Stimulated activated naive B cell treated with anti-CD40 and anti-IgM and Interleukin-4, amounts not matched to agents 10 μg/mL and 1 μg/mL and 100 μg/mL, for 72 hours (primary cell): ENCODE results near the gene METTL21A.
"Not testable (repeated sequence)": the region's sequence is repeated elsewhere in the genome, so short reads cannot be mapped to it uniquely, and the experiment has no call there.

Source experiments
- ATAC-seq, 2 donors: fragments of 150-1000 bp; cut with Tn5 transposase; replicated peaks; 2 replicates each; pipeline ENCODE4 v1.10.0; 2021; ENCODE audit warnings: moderate library complexity in 1 of 2
- DNase-seq: peaks from one replicate; pipeline ENCODE4 v3.0.0; 2021
- H3K27ac Mint-ChIP-seq: one replicate; pipeline ENCODE4 v1.8.0; 2022; ENCODE audit warnings: mild to moderate bottlenecking, mixed read lengths
- H3K27me3 Mint-ChIP-seq, 2 donors: one replicate each; pipeline ENCODE4 v1.8.0; 2022; ENCODE audit warnings: mixed read lengths in 2 of 2
- H3K36me3 Mint-ChIP-seq, 2 donors: one replicate each; pipeline ENCODE4 v1.8.0; 2022; ENCODE audit warnings: mixed read lengths in 2 of 2, mild to moderate bottlenecking in 1 of 2
- H3K4me1 Mint-ChIP-seq, 2 donors: one replicate each; pipeline ENCODE4 v1.8.0; 2022; ENCODE audit warnings: mixed read lengths in 2 of 2, mild to moderate bottlenecking in 1 of 2
- H3K4me3 Mint-ChIP-seq, 2 donors: one replicate each; pipeline ENCODE4 v1.8.0; 2022; ENCODE audit warnings: mild to moderate bottlenecking in 2 of 2, mixed read lengths in 2 of 2, moderate library complexity in 1 of 2
- H3K9me3 Mint-ChIP-seq, 2 donors: one replicate each; pipeline ENCODE4 v1.8.0; 2022; ENCODE audit warnings: mixed read lengths in 2 of 2, mild to moderate bottlenecking in 1 of 2

The METTL21A gene

GRCh38 chr2:207639288-207639687, 14.1 kb upstream of the METTL21A start:
- H3K27me3 Mint-ChIP-seq, H3K27ac Mint-ChIP-seq, ATAC-seq, H3K4me3 Mint-ChIP-seq, H3K9me3 Mint-ChIP-seq, DNase-seq, H3K36me3 Mint-ChIP-seq: not testable (repeated sequence)
- H3K4me1 Mint-ChIP-seq = peaks cover 7 to 16% of the 10 kb centered on the region in 2 donors

DNA sequence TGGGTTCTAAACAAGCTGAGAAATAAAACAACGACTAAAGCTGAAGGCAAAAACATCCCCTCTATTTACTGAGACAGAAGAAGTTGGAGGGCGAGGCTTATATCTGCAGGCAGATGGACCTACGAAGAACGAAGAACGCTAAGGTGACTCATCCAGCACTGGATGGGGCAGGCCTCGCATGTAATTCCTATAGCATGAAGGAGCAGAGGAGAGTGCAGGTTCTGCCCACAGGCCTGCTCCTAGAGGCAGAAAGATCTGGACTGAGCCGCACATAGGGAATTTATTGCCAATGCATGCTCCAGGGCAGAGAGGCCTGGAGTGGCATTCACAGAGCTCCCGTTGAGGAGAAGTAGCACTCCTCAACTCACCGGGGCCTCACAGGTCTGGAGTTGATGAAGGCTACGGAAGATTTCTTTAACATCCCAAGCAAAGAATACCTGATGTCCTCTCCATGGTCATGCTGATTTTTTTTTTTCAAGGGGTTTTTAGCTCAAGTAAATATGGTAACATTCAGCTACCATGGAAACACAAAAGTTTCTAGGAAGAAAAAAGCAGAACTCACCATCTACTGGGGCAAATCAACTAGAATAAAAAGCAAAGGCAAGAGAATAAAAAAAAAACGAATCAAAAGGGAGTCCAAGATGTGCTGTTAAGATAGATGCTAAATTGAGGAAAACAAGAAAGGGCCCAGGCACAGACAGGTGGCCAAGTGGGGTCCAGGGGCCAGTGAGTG, 10.4 kb upstream of the METTL21A start:
- Mint-ChIP-seq H3K27me3 (no peaks in the 10 kb centered on the region), H3K4me1 (peaks cover 14 to 38% of the 10 kb centered on the region in 2 donors), H3K9me3 (no peaks in the 10 kb centered on the region), H3K4me3 (no peak overlapping the region), H3K36me3 (no peaks in the 10 kb centered on the region), H3K27ac (peak overlapping the region; percentile 42)
- ATAC-seq (no peak), DNase-seq (no peak)

DNA sequence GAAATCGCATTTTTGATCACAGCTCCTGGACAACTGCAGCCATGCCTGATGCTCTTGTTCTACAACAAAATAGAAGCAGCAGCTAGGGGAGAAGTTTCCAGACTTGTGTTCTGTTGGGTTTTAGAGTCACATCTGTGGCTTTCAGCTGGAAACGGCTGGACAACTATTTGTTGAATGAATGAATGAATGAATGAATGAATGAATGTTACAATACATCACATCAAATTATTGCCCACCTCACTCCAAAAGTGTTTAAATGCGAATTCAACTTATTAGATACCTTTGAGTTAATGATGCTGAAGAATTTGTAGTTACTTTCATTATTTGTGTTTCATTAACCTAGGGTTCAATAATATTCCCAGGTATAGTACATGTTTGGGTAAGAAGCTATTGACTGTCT, 8.5 kb upstream of the METTL21A start:
- no peak for DNase-seq
- Mint-ChIP-seq H3K4me3 (no peak overlapping the region), H3K27me3 (no peaks in the 10 kb centered on the region), H3K27ac (no peak overlapping the region), H3K9me3 (no peaks in the 10 kb centered on the region), H3K4me1 (peaks cover 17 to 53% of the 10 kb centered on the region in 2 donors), H3K36me3 (no peaks in the 10 kb centered on the region)
- no peak for ATAC-seq

GRCh38 chr2:207632575-207633493, 7.6 kb upstream of the METTL21A start:
- peak; percentile 83 to 90 for ATAC-seq

GRCh38 chr2:207630491-207630890, 5.3 kb upstream of the METTL21A start:
- H3K27me3 Mint-ChIP-seq = no peaks in the 10 kb centered on the region
- no peaks in the 10 kb centered on the region for H3K9me3 Mint-ChIP-seq
- no peaks in the 10 kb centered on the region for H3K36me3 Mint-ChIP-seq
- H3K27ac Mint-ChIP-seq = no peak overlapping the region
- no peak overlapping the region for H3K4me3 Mint-ChIP-seq
- DNase-seq = no peak
- H3K4me1 Mint-ChIP-seq = peaks cover 18 to 62% of the 10 kb centered on the region in 2 donors
- ATAC-seq = no peak

More at GRCh38 chr2:207632575-207633493, 7.6 kb upstream of the METTL21A start:
- no peak for DNase-seq
- H3K27me3 Mint-ChIP-seq = no peaks in the 10 kb centered on the region
- H3K36me3 Mint-ChIP-seq = no peaks in the 10 kb centered on the region
- no peak overlapping the region for H3K27ac Mint-ChIP-seq
- peak overlapping the region in 1 of 2 donors; percentile 48 for H3K4me3 Mint-ChIP-seq
- H3K4me1 Mint-ChIP-seq = peaks cover 17 to 54% of the 10 kb centered on the region in 2 donors
- no peaks in the 10 kb centered on the region for H3K9me3 Mint-ChIP-seq

DNA sequence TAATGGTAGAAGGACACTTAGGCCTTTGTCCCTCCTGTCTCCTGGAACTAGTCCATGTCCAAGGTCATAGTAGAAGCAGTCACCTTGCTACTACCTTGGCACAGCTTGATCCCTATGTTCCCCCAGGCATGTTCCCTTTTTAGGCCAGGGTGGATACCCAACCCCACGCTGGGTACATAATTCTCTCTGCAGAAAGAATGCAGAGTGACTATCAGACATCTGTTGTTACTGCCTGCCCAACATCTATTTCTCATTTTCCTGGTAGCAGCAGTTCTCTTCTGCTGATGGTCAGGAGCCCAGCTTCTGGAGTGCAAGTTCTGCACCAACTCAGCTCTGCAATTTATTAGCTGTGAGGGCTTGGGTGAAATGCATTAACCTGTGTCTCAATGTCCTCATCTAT, 4.4 kb upstream of the METTL21A start:
- Mint-ChIP-seq H3K4me1 (peaks cover 16 to 58% of the 10 kb centered on the region in 2 donors), H3K27ac (no peak overlapping the region), H3K9me3 (no peaks in the 10 kb centered on the region), H3K36me3 (no peaks in the 10 kb centered on the region), H3K27me3 (no peaks in the 10 kb centered on the region), H3K4me3 (no peak overlapping the region)
- ATAC-seq (no peak), DNase-seq (no peak)

DNA sequence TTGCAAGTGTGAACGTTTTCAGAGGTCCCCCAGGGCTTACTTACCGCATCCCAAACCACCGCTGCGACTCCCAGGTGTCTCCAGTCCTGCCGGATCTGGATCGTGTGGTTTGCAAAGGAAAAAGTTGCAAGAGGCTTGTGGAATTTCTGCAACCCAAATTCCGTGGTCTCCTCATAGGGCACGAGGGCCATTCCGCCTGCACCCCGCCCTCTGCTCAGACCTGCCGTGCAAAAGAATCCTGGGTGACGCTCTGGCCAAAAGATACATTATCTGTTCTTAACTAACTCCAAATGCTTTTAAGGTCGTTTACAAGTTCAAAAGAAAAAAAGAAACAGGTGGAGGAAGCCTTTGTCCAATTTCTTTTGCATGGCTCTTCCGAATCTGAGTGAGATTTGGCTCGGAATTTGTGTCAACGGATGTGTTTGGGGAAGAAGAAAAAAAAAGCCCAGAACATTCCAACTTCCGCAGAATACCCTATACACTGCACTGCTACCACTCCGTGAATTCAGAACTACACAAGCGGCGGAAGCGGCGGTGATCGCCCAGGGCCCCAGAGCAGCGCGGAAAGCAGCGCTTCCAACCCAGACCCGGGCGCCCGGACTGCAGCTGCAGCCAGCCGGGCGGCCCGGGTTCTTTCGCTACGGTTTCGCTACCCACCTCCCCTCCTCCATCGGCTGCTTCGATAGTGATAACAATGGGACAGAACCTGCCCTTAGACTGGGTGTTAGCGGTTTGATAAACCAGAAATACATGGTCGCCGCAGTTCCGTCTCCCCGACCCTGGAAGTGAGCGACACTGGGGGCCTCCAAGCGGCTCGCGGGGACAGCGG, 795 bp downstream of the METTL21A start:
- Mint-ChIP-seq H3K27ac (peak overlapping the region; percentile 94), H3K4me3 (peak overlapping the region; percentile 93 to 95), H3K4me1 (peaks cover 23 to 69% of the 10 kb centered on the region in 2 donors), H3K36me3 (peaks cover 11 to 29% of the 10 kb centered on the region in 2 donors), H3K9me3 (no peaks in the 10 kb centered on the region), H3K27me3 (no peaks in the 10 kb centered on the region)
- DNase-seq (peak; percentile 52), ATAC-seq (peak; percentile 54 to 55)

- H3K4me3 Mint-ChIP-seq = peak overlapping the region; percentile 15 to 63
- peaks cover 29 to 67% of the 10 kb centered on the region in 2 donors for H3K4me1 Mint-ChIP-seq
- DNase-seq = no peak
- H3K36me3 Mint-ChIP-seq = peaks cover 20 to 46% of the 10 kb centered on the region in 2 donors
- H3K27me3 Mint-ChIP-seq = no peaks in the 10 kb centered on the region
- H3K9me3 Mint-ChIP-seq = no peaks in the 10 kb centered on the region
- H3K27ac Mint-ChIP-seq = peak overlapping the region; percentile 49
- no peak for ATAC-seq
These were observed 3.6 kb downstream of the METTL21A start for GRCh38 chr2:207621501-207622039.

- DNase-seq = no peak
- Mint-ChIP-seq H3K27me3 (no peaks in the 10 kb centered on the region), H3K36me3 (peaks cover 25 to 56% of the 10 kb centered on the region in 2 donors), H3K9me3 (no peaks in the 10 kb centered on the region), H3K4me3 (peak overlapping the region; percentile 48 to 62), H3K4me1 (peaks cover 29 to 62% of the 10 kb centered on the region in 2 donors), H3K27ac (peak overlapping the region; percentile 87)
- ATAC-seq = peak; percentile 56 to 61
These were observed 5.4 kb downstream of the METTL21A start for GRCh38 chr2:207619764-207620203.

DNA sequence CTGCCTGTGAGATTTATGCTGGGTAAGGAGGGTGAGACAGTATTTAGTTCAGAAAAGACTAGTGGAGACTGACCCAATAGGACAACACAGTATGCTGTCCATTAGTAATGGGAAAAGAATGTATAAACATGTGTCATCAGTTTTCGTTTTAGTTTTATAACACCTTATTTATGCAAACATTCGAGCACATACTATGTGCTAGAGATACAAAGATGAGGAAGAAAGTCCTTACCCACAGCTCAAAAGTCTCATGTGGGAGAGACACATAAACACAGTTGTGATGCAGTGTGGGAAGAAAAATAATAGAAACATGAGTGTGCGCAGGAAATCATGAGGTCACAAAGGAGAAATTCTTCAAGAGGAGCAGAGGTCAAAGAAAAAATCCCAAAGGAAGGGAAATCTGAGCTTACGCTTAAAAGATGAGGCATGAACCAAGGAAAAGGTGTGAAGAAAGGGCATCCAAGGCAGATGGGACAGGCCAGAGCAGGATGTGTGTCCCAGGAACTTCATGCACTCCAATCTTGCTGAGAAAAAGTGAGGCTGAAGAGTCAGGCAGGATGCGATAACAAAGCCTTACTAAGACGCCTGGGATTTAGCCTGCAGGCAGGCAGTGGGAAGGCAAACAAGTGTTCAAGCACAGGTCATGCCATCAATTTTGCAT, 8.1 kb downstream of the METTL21A start:
- peaks cover 24 to 59% of the 10 kb centered on the region in 2 donors for H3K36me3 Mint-ChIP-seq
- H3K4me1 Mint-ChIP-seq = peaks cover 23 to 41% of the 10 kb centered on the region in 2 donors
- H3K27me3 Mint-ChIP-seq = no peaks in the 10 kb centered on the region
- no peaks in the 10 kb centered on the region for H3K9me3 Mint-ChIP-seq
- ATAC-seq (no peak), DNase-seq (no peak)
- no peak overlapping the region for H3K4me3 Mint-ChIP-seq
- peak overlapping the region; percentile 42 for H3K27ac Mint-ChIP-seq

- Mint-ChIP-seq H3K9me3 (no peaks in the 10 kb centered on the region), H3K36me3 (peaks cover 21 to 51% of the 10 kb centered on the region in 2 donors), H3K27me3 (no peaks in the 10 kb centered on the region), H3K4me3 (no peak overlapping the region), H3K27ac (no peak overlapping the region), H3K4me1 (peaks cover 16 to 32% of the 10 kb centered on the region in 2 donors)
- ATAC-seq (no peak), DNase-seq (no peak)
These were observed 9.0 kb downstream of the METTL21A start for GRCh38 chr2:207616185-207616584.

DNA sequence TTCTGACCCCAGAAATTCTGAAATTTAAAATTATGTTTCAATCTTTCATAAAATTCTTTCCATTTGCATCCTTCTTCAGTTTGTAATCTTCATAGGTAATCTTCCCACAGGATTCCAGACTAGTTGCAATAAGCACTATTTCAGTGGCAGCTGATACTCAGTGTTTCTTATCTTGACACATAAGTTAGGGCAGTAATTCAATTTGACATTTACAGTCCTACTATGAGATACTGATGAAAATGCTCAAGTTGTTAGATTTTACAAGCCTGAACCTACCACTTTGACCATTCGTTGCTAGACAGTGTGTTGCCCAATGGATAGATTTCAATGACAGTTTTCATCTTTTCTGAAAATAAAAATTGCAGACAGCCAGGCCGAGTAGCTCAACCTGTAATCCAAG, 10.4 kb downstream of the METTL21A start:
- Mint-ChIP-seq H3K27me3 (no peaks in the 10 kb centered on the region), H3K4me3 (no peak overlapping the region), H3K4me1 (peaks cover 13 to 18% of the 10 kb centered on the region in 2 donors), H3K9me3 (no peaks in the 10 kb centered on the region), H3K36me3 (peaks cover 17 to 40% of the 10 kb centered on the region in 2 donors), H3K27ac (no peak overlapping the region)
- DNase-seq (no peak), ATAC-seq (no peak)

DNA sequence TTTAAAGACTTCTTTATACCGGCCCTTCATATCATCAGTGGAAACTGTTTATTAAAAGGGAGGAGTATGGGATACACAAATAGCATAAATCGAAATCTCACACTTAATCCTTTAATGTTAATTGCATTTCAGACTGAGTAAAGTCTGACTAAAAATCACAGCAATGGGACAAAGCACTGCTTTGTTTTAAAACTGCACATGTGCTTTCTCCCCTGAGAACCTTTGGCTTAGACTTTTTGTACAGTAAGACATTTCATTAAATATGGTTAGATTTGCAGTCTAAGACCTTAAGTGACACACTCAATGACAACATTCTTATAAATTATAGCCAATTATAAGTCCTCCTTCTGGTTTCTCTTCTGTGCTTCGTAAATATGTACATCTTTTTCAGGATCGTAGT, 12.5 kb downstream of the METTL21A start:
- peaks cover 29 to 49% of the 10 kb centered on the region in 2 donors for H3K36me3 Mint-ChIP-seq
- H3K27ac Mint-ChIP-seq = no peak overlapping the region
- DNase-seq (no peak), ATAC-seq (no peak)
- no peaks in the 10 kb centered on the region for H3K27me3 Mint-ChIP-seq
- H3K4me1 Mint-ChIP-seq = peaks cover 16 to 17% of the 10 kb centered on the region in 2 donors
- no peak overlapping the region for H3K4me3 Mint-ChIP-seq
- peaks cover 0 to 4% of the 10 kb centered on the region in 2 donors for H3K9me3 Mint-ChIP-seq
